Gastroesophageal sphincter (tissue), 3 donors: ENCODE data around the gene TDRD9.

Experiments used
- POLR2A ChIP-seq, 2 donors: fragments of 450-650 bp; IDR thresholded peaks; one replicate each; pipeline ENCODE4 v1.6.1; 2017; ENCODE audit warnings: antibody characterized with exemption in 2 of 2, mild to moderate bottlenecking in 2 of 2, moderate library complexity in 1 of 2
- POLR2AphosphoS5 ChIP-seq: sonication (generic); formaldehyde crosslinking; IDR thresholded peaks from one replicate; pipeline ENCODE4 v1.6.1; 2017; ENCODE audit warnings: antibody characterized with exemption
- TF ChIP-seq, protein P1 (sequence below), 4 experiments: fragments of 200-600 bp in 2 of 4; fragments of 450-650 bp in 2 of 4; sonication (generic) in 1 of 4; IDR thresholded peaks; one replicate each; pipeline ENCODE4 v1.5.1; 2017 to 2019; ENCODE audit warnings: antibody characterized with exemption in 4 of 4, mild to moderate bottlenecking in 2 of 4, moderate library complexity in 2 of 4

- TF ChIP-seq, protein P1, sequence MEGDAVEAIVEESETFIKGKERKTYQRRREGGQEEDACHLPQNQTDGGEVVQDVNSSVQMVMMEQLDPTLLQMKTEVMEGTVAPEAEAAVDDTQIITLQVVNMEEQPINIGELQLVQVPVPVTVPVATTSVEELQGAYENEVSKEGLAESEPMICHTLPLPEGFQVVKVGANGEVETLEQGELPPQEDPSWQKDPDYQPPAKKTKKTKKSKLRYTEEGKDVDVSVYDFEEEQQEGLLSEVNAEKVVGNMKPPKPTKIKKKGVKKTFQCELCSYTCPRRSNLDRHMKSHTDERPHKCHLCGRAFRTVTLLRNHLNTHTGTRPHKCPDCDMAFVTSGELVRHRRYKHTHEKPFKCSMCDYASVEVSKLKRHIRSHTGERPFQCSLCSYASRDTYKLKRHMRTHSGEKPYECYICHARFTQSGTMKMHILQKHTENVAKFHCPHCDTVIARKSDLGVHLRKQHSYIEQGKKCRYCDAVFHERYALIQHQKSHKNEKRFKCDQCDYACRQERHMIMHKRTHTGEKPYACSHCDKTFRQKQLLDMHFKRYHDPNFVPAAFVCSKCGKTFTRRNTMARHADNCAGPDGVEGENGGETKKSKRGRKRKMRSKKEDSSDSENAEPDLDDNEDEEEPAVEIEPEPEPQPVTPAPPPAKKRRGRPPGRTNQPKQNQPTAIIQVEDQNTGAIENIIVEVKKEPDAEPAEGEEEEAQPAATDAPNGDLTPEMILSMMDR (IDR thresholded peaks at IDR 0.05), result no peak
- TF ChIP-seq POLR2A (IDR thresholded peaks at IDR 0.05) (no peak), POLR2AphosphoS5 (no peak)
These were observed 95.2 kb downstream of the TDRD9 start for GRCh38 chr14:104023325-104024055.
